Ovary (tissue), 3 donors: ENCODE data around the gene DGAT2.

Experiments
- EP300 ChIP-seq: sonication (generic); formaldehyde crosslinking; IDR thresholded peaks from one replicate; pipeline ENCODE4 v1.6.1; 2017; ENCODE audit warnings: antibody characterized with exemption
- POLR2A ChIP-seq: fragments of 450-650 bp; IDR thresholded peaks from one replicate; pipeline ENCODE4 v1.6.1; 2017; ENCODE audit warnings: antibody characterized with exemption, mild to moderate bottlenecking, moderate library complexity
- TF ChIP-seq, protein P1 (sequence below), 3 donors: fragments of 450-650 bp in 2 of 3; fragments of 200-600 bp in 1 of 3; IDR thresholded peaks; one replicate each; pipeline versions ENCODE4 v1.5.1 to v1.8.0; 2016 to 2022; ENCODE audit warnings: antibody characterized with exemption in 3 of 3, mild to moderate bottlenecking in 1 of 3
- donor health status: DM: no; HTN: no; CAD: no.

DNA sequence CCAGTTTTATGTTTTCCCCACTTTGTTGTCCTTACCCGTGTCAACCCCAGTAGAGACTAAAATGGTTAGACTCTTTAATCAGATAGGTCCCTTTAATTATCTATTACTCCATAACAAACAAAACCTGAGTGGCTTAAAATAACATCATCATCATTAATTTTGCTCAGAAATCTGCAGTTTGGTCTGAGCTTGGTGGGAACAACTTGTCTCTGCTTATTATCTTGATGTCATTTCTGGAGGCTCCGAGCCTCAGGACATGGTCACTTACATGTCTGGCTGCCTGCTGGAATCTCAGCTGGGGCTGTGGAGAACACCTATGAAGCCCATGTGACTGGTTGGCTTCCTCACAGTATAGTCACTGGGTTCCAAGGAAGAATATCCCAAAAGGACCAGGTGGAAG is 73.2 kb downstream of the DGAT2 start:
- TF ChIP-seq, protein P1, sequence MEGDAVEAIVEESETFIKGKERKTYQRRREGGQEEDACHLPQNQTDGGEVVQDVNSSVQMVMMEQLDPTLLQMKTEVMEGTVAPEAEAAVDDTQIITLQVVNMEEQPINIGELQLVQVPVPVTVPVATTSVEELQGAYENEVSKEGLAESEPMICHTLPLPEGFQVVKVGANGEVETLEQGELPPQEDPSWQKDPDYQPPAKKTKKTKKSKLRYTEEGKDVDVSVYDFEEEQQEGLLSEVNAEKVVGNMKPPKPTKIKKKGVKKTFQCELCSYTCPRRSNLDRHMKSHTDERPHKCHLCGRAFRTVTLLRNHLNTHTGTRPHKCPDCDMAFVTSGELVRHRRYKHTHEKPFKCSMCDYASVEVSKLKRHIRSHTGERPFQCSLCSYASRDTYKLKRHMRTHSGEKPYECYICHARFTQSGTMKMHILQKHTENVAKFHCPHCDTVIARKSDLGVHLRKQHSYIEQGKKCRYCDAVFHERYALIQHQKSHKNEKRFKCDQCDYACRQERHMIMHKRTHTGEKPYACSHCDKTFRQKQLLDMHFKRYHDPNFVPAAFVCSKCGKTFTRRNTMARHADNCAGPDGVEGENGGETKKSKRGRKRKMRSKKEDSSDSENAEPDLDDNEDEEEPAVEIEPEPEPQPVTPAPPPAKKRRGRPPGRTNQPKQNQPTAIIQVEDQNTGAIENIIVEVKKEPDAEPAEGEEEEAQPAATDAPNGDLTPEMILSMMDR (IDR thresholded peaks at IDR 0.05), result no peak
- TF ChIP-seq EP300 (no peak), POLR2A (no peak)
